ENCODE measurements around the gene LIN37. TPM values are rescaled to one million over a fixed set of nuclear protein-coding genes. Genes with fewer than 3 reads are reported as not detected.
"Not testable (repeated sequence)": the region's sequence is repeated elsewhere in the genome, so short reads cannot be mapped to it uniquely, and the experiment has no call there.

LIN37 gene
- total RNA-seq, 1 experiment from 2014 or later, result 5.4 TPM

- DNase-seq (ENCODE audit: low read depth), result not testable (repeated sequence)
Measured at GRCh38 chr19:35772362-35772761, 24.0 kb downstream of the LIN37 start.

GRCh38 chr19:35773020-35773806 is 24.8 kb downstream of the LIN37 start:
- no peak for DNase-seq (ENCODE audit: low read depth)

- no peak for DNase-seq (ENCODE audit: low read depth)
Measured at GRCh38 chr19:35774274-35775045, 26.1 kb downstream of the LIN37 start.

- no peak for DNase-seq (ENCODE audit: low read depth)
Measured at GRCh38 chr19:35775046-35775297, 26.6 kb downstream of the LIN37 start.

GRCh38 chr19:35775298-35776101 is 27.1 kb downstream of the LIN37 start, which contains the start of gene ARHGAP33:
ARHGAP33 (plus strand) TSS chr19:35775564; CDS start chr19:35775659, 95 bp downstream.
- peak; percentile 89 for DNase-seq (ENCODE audit: low read depth)

- no peak for DNase-seq (ENCODE audit: low read depth)
Measured at GRCh38 chr19:35776102-35776788, 27.9 kb downstream of the LIN37 start.

GRCh38 chr19:35777086-35777841 is 28.9 kb downstream of the LIN37 start:
- DNase-seq (ENCODE audit: low read depth), result no peak

- DNase-seq (ENCODE audit: low read depth), result no peak
Measured at GRCh38 chr19:35777961-35778360, 29.6 kb downstream of the LIN37 start.

- no peak for DNase-seq (ENCODE audit: low read depth)
Measured at GRCh38 chr19:35779033-35779432, 30.7 kb downstream of the LIN37 start.

- DNase-seq (ENCODE audit: low read depth), result no peak
Measured at GRCh38 chr19:35780058-35780457, 31.7 kb downstream of the LIN37 start.

GRCh38 chr19:35780717-35781116 is 32.3 kb downstream of the LIN37 start:
- no peak for DNase-seq (ENCODE audit: low read depth)

GRCh38 chr19:35781650-35782049 is 33.3 kb downstream of the LIN37 start:
- DNase-seq (ENCODE audit: low read depth), result no peak

GRCh38 chr19:35782589-35782988 is 34.2 kb downstream of the LIN37 start:
- DNase-seq (ENCODE audit: low read depth), result no peak

- no peak for DNase-seq (ENCODE audit: low read depth)
Measured at GRCh38 chr19:35783469-35784434, 35.4 kb downstream of the LIN37 start.

- no peak for DNase-seq (ENCODE audit: low read depth)
Measured at GRCh38 chr19:35784503-35785338, 36.3 kb downstream of the LIN37 start.

GRCh38 chr19:35785339-35785627 is 36.9 kb downstream of the LIN37 start:
- DNase-seq (ENCODE audit: low read depth), result no peak

GRCh38 chr19:35786299-35787160 is 38.2 kb downstream of the LIN37 start:
- no peak for DNase-seq (ENCODE audit: low read depth)

Measured in HT1080 (cell line).